CD14-positive monocyte (primary cell): ENCODE data around the gene SLC4A3. TPM values are rescaled to one million over a fixed set of nuclear protein-coding genes. Genes with fewer than 3 reads are reported as not detected.
A peak's percentile ranks its signal among the peaks of the same experiment; 100 is the strongest.

Experiments
- DNase-seq, 3 donors: peaks; one replicate each; pipeline ENCODE4 v3.0.0-alpha.2; 2011 to 2022
- H2AFZ ChIP-seq: 2 replicates; pipeline ENCODE4 v1.6.0; 2012; ENCODE audit warnings: mild to moderate bottlenecking, low read depth, low read length, inconsistent platforms; ENCODE audit not compliant: insufficient read depth, poor library complexity, severe bottlenecking
- H3K27ac ChIP-seq, 2 donors: 1 replicate in 1 of 2; 2 replicates in 1 of 2; pipeline ENCODE4 v1.5.1; 2012 to 2013; ENCODE audit warnings: low read length in 2 of 2, control low read depth in 1 of 2, inconsistent platforms in 1 of 2, low read depth in 1 of 2, mild to moderate bottlenecking in 1 of 2
- H3K27me3 ChIP-seq, 2 donors: one replicate each; pipeline versions ENCODE4 v1.6.0 to v1.6.1; 2011 to 2013; ENCODE audit warnings: low read length in 2 of 2; ENCODE audit not compliant: control insufficient read depth in 2 of 2, insufficient read depth in 2 of 2
- H3K36me3 ChIP-seq, 2 donors: replicated peaks in 1 of 2; 1 replicate in 1 of 2; 2 replicates in 1 of 2; pipeline versions ENCODE4 v1.5.1 to v1.6.1; 2012 to 2013; ENCODE audit warnings: low read length in 2 of 2, control low read depth in 1 of 2, inconsistent platforms in 1 of 2, mild to moderate bottlenecking in 1 of 2; ENCODE audit not compliant: insufficient read depth in 2 of 2, control insufficient read depth in 1 of 2
- H3K4me1 ChIP-seq, 2 donors: 1 replicate in 1 of 2; 2 replicates in 1 of 2; pipeline versions ENCODE4 v1.5.1 to v1.6.1; 2012 to 2013; ENCODE audit warnings: low read length in 2 of 2, control low read depth in 1 of 2, inconsistent platforms in 1 of 2, mild to moderate bottlenecking in 1 of 2, moderate library complexity in 1 of 2; ENCODE audit not compliant: insufficient read depth in 2 of 2, control insufficient read depth in 1 of 2
- H3K4me2 ChIP-seq: replicated peaks from 2 replicates; pipeline ENCODE3; 2012; ENCODE audit warnings: low read length, moderate library complexity, mild to moderate bottlenecking; ENCODE audit not compliant: poor library complexity, severe bottlenecking; ENCODE audit errors: extremely low read depth
- H3K4me3 ChIP-seq, 3 experiments: fragments of 200-600 bp in 1 of 3; sonication (generic) in 1 of 3; replicated peaks in 1 of 3; 1 replicate in 2 of 3; 2 replicates in 1 of 3; pipeline ENCODE4 v1.5.1; 2011 to 2013; ENCODE audit warnings: low read length in 3 of 3, mild to moderate bottlenecking in 3 of 3, control low read depth in 2 of 3, low read depth in 2 of 3, inconsistent platforms in 1 of 3, moderate library complexity in 1 of 3
- H3K79me2 ChIP-seq: 2 replicates; pipeline ENCODE4 v1.6.0; 2012; ENCODE audit warnings: mild to moderate bottlenecking, control low read depth, inconsistent platforms, low read length, moderate library complexity; ENCODE audit not compliant: insufficient read depth
- H3K9ac ChIP-seq: 2 replicates; pipeline ENCODE4 v1.6.0; 2017; ENCODE audit warnings: low read length, mild to moderate bottlenecking; ENCODE audit not compliant: insufficient read depth, poor library complexity, severe bottlenecking
- H3K9me3 ChIP-seq, 2 donors: replicated peaks in 1 of 2; 1 replicate in 1 of 2; 2 replicates in 1 of 2; pipeline versions ENCODE4 v1.5.1 to v1.6.1; 2012 to 2013; ENCODE audit warnings: low read length in 2 of 2, control low read depth in 1 of 2; ENCODE audit not compliant: control insufficient read depth in 1 of 2, insufficient read depth in 1 of 2
- H4K20me1 ChIP-seq: 2 replicates; pipeline ENCODE4 v1.6.0; 2012; ENCODE audit warnings: mild to moderate bottlenecking, low read length, control low read depth, moderate library complexity; ENCODE audit not compliant: insufficient read depth
- H3K27ac Mint-ChIP-seq, 7 donors: one replicate each; pipeline ENCODE4 v1.8.0; 2020; ENCODE audit warnings: mild to moderate bottlenecking in 7 of 7, mixed read lengths in 7 of 7, moderate library complexity in 6 of 7, inconsistent platforms in 2 of 7
- H3K27me3 Mint-ChIP-seq, 3 donors: one replicate each; pipeline ENCODE4 v1.8.0; 2021 to 2022; ENCODE audit warnings: low read depth in 3 of 3, mild to moderate bottlenecking in 3 of 3, mixed read lengths in 3 of 3, moderate library complexity in 3 of 3, inconsistent platforms in 1 of 3
- H3K36me3 Mint-ChIP-seq, 2 donors: one replicate each; pipeline ENCODE4 v1.8.0; 2020; ENCODE audit warnings: mixed read lengths in 2 of 2, inconsistent platforms in 1 of 2, mild to moderate bottlenecking in 1 of 2
- H3K4me1 Mint-ChIP-seq: one replicate; pipeline ENCODE4 v1.8.0; 2020; ENCODE audit warnings: mild to moderate bottlenecking, mixed read lengths
- H3K4me3 Mint-ChIP-seq, 2 donors: one replicate each; pipeline ENCODE4 v1.8.0; 2020; ENCODE audit warnings: mild to moderate bottlenecking in 2 of 2, mixed read lengths in 2 of 2, moderate library complexity in 1 of 2
- H3K9me3 Mint-ChIP-seq, 7 donors: one replicate each; pipeline ENCODE4 v1.8.0; 2020 to 2022; ENCODE audit warnings: mixed read lengths in 7 of 7, mild to moderate bottlenecking in 6 of 7, moderate library complexity in 6 of 7, inconsistent platforms in 2 of 7
- CTCF ChIP-seq: fragments of 200-600 bp; IDR thresholded peaks from one replicate; pipeline ENCODE4 v1.8.0; 2022; ENCODE audit warnings: antibody characterized with exemption, mild to moderate bottlenecking
- WGBS: methylation state at CpG from one replicate; pipeline ENCODE4 v1.1.5; 2013; ENCODE audit warnings: missing lambda C conversion rate; ENCODE audit not compliant: insufficient coverage; 5-methylcytosine and 5-hydroxymethylcytosine counted together
- intact Hi-C, 2 donors: fragments of 100-400 bp; cut with micrococcal nuclease; formaldehyde crosslinking; loops; one replicate each; pipeline versions ENCODE4 v1.15.0 to v1.15.1; 2023
- polyA plus RNA-seq, 3 donors: library from polyadenylated mRNA; depleted of rRNA in 1 of 3; unstranded in 2 of 3; stranded (reverse) in 1 of 3; fragments of 300-500 nt in 2 of 3; fragments of >200 nt in 1 of 3; fragmentation: Illumina TruSeq in 2 of 3; gene quantifications; 1 replicate in 2 of 3; 2 replicates in 1 of 3; pipeline ENCODE4 v1.2.3, GENCODE V29; 2012 to 2021

The SLC4A3 gene
- polyA plus RNA-seq, 3 donors: 0.31 TPM; not detected in 2

- H3K9me3 Mint-ChIP-seq: peaks cover 0 to 1% (median 0%) of the 10 kb centered on the region in 7 donors
- H3K9ac ChIP-seq: no peak overlapping the region
- WGBS: no CpG with 5 or more reads among the region's 3 CpGs
- H3K4me3 ChIP-seq: no peak overlapping the region
- peaks cover 8% of the 10 kb centered on the region for H3K79me2 ChIP-seq
- TF ChIP-seq CTCF: no peak
- no peaks in the 10 kb centered on the region for H3K9me3 ChIP-seq
- H3K27ac ChIP-seq: no peak overlapping the region
- H2AFZ ChIP-seq: peak overlapping the region; percentile 46
- H3K4me2 ChIP-seq: no peak overlapping the region
- no peaks in the 10 kb centered on the region for H4K20me1 ChIP-seq
- peaks cover 11 to 16% of the 10 kb centered on the region in 2 donors for H3K4me1 ChIP-seq
- H3K27ac Mint-ChIP-seq: no peak overlapping the region
- H3K27me3 Mint-ChIP-seq: peaks cover 6 to 12% (median 7%) of the 10 kb centered on the region in 3 donors
- H3K4me1 Mint-ChIP-seq: peaks cover 22% of the 10 kb centered on the region
- DNase-seq: no peak
- H3K36me3 ChIP-seq: peaks cover 0 to 3% of the 10 kb centered on the region in 2 donors
- peaks cover 0 to 2% of the 10 kb centered on the region in 2 donors for H3K36me3 Mint-ChIP-seq
- no peak overlapping the region for H3K4me3 Mint-ChIP-seq
- intact Hi-C loops: loop anchor here (5.0 kb wide), 3 partner anchors 43 to 208 kb away; partner anchors contain the start of genes GMPPA (in 2 of the 2) and DNPEP (in 1 of the 2)
- H3K27me3 ChIP-seq: no peaks in the 10 kb centered on the region
Measured at GRCh38 chr2:219595256-219595655, 32.2 kb upstream of the SLC4A3 start.

GRCh38 chr2:219596954-219597551 lies 30.4 kb upstream of the SLC4A3 start:
- TF ChIP-seq CTCF: no peak
- H3K9me3 ChIP-seq: no peaks in the 10 kb centered on the region
- H3K36me3 ChIP-seq: peaks cover 11 to 21% of the 10 kb centered on the region in 2 donors
- 38% methylated on average over 7 of the region's 19 CpGs for WGBS
- peak overlapping the region; percentile 65 to 81 (median 80) for H3K4me3 ChIP-seq
- peak overlapping the region; percentile 65 for H3K9ac ChIP-seq
- H3K27me3 ChIP-seq: no peaks in the 10 kb centered on the region
- peaks cover 8% of the 10 kb centered on the region for H3K79me2 ChIP-seq
- peaks cover 14 to 18% of the 10 kb centered on the region in 2 donors for H3K36me3 Mint-ChIP-seq
- DNase-seq: no peak
- peak overlapping the region; percentile 94 to 99 (median 97) for H3K27ac Mint-ChIP-seq
- H3K4me2 ChIP-seq: peak overlapping the region; percentile 72
- peak overlapping the region; percentile 95 to 96 for H3K4me3 Mint-ChIP-seq
- H3K4me1 ChIP-seq: peaks cover 11 to 16% of the 10 kb centered on the region in 2 donors
- peaks cover 22% of the 10 kb centered on the region for H3K4me1 Mint-ChIP-seq
- intact Hi-C loops: loop anchor here (5.0 kb wide), 3 partner anchors 45 to 210 kb away; partner anchors contain the start of genes GMPPA (in 2 of the 2) and DNPEP (in 1 of the 2)
- H3K9me3 Mint-ChIP-seq: peaks cover 0 to 1% (median 0%) of the 10 kb centered on the region in 7 donors
- peaks cover 3 to 8% (median 4%) of the 10 kb centered on the region in 3 donors for H3K27me3 Mint-ChIP-seq
- H4K20me1 ChIP-seq: no peaks in the 10 kb centered on the region
- peak overlapping the region; percentile 82 for H2AFZ ChIP-seq
- H3K27ac ChIP-seq: peak overlapping the region; percentile 69 to 91
